Measurements from ENCODE around the gene OR13F1. TPM values are rescaled to one million over a fixed set of nuclear protein-coding genes. Genes with fewer than 3 reads are reported as not detected.

The OR13F1 gene
- total RNA-seq, 1 experiment from 2014 or later: not detected

DNA sequence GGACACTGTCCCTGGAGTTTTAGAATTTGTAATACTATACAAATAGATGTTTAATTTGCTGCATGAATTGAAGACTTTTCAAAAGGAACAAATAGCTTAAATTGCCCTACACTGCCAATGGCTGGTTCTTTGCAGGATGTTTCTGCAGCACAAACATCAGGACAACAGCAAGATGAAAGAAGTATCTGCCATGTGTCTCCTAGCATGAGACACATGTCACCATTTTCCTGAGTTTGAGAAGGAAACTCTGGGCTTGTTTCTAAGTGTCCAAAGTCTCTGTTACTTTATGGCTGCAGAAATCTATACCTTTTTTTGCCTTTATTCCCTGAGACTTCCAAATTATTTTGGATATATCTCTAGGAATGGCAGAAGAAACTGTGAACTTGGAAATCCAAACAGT, 623 bp upstream of the OR13F1 start (continued):
- TF ChIP-seq, protein P1, sequence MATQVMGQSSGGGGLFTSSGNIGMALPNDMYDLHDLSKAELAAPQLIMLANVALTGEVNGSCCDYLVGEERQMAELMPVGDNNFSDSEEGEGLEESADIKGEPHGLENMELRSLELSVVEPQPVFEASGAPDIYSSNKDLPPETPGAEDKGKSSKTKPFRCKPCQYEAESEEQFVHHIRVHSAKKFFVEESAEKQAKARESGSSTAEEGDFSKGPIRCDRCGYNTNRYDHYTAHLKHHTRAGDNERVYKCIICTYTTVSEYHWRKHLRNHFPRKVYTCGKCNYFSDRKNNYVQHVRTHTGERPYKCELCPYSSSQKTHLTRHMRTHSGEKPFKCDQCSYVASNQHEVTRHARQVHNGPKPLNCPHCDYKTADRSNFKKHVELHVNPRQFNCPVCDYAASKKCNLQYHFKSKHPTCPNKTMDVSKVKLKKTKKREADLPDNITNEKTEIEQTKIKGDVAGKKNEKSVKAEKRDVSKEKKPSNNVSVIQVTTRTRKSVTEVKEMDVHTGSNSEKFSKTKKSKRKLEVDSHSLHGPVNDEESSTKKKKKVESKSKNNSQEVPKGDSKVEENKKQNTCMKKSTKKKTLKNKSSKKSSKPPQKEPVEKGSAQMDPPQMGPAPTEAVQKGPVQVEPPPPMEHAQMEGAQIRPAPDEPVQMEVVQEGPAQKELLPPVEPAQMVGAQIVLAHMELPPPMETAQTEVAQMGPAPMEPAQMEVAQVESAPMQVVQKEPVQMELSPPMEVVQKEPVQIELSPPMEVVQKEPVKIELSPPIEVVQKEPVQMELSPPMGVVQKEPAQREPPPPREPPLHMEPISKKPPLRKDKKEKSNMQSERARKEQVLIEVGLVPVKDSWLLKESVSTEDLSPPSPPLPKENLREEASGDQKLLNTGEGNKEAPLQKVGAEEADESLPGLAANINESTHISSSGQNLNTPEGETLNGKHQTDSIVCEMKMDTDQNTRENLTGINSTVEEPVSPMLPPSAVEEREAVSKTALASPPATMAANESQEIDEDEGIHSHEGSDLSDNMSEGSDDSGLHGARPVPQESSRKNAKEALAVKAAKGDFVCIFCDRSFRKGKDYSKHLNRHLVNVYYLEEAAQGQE (IDR thresholded peaks at IDR 0.05; ENCODE audit: low read depth): no peak
- no peak for TF ChIP-seq TCF7L2 (IDR thresholded peaks at IDR 0.05; ENCODE audit: borderline replicate concordance, extremely low read depth, insufficient read depth, insufficient read length)
- TF ChIP-seq, protein P2, sequence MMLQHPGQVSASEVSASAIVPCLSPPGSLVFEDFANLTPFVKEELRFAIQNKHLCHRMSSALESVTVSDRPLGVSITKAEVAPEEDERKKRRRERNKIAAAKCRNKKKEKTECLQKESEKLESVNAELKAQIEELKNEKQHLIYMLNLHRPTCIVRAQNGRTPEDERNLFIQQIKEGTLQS (IDR thresholded peaks at IDR 0.05): no peak
- no peak for TF ChIP-seq CEBPB (IDR thresholded peaks at IDR 0.05; ENCODE audit: low read depth)

DNA sequence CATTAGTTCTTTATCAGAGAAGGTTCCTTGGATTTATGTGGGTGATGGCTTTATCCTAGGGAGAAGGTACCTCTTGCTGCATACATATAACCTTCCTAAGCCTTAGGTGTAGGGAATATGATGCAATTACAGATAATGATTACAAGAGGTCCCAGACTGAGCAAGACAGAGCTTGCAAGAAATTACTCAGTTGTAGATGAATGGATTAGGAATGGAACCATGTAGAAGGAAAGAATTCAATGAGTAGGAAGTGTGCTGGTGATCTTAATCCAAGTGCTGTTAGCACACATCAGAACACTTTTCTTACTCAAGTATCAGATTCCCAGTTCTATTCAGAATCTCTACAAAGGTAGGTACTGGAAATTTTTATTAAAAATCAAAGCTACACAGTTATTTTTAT, 2.5 kb downstream of the OR13F1 start:
- no TSS peak for BruUV-seq (replicated peaks)
- ChIA-PET RAD21 (ENCODE audit: low non-redundant PET in 1 of 2, low total read pairs in 2 of 2, uncharacterized antibody in 2 of 2, unreplicated experiment in 2 of 2) (no interaction called here), POLR2A (no interaction called here), CTCF (no interaction called here)
- Histone ChIP-seq H3K9me3 (ENCODE audit: control insufficient read depth in 1 of 2, insufficient read depth in 1 of 2, low read depth in 1 of 2, low read length in 2 of 2) (no peaks in the 10 kb centered on the region), H2AFZ (ENCODE audit: low read depth, low read length, poor library complexity, severe bottlenecking) (no peak overlapping the region), H3K27me3 (ENCODE audit: insufficient read depth, low read length) (no peaks in the 10 kb centered on the region), H3K9me2 (ENCODE audit: insufficient read depth) (no peaks in the 10 kb centered on the region), H3K9ac (ENCODE audit: low read length) (no peak overlapping the region), H3K4me1 (ENCODE audit: control insufficient read depth in 1 of 2, insufficient read depth in 2 of 2, low read length in 2 of 2) (no peaks in the 10 kb centered on the region), H3K36me3 (ENCODE audit: control insufficient read depth in 1 of 2, insufficient read depth in 2 of 2, low read length in 2 of 2) (no peaks in the 10 kb centered on the region), H3K79me2 (ENCODE audit: insufficient read depth, low read length) (no peaks in the 10 kb centered on the region), H4K20me1 (ENCODE audit: insufficient read depth) (no peaks in the 10 kb centered on the region), H3K4me2 (ENCODE audit: low read length) (no peak overlapping the region), H3K27ac (ENCODE audit: low read depth, low read length) (no peak overlapping the region), H3K4me3 (replicated peaks in 1 of 2; ENCODE audit: low read depth in 1 of 2, low read length in 2 of 2) (no peak overlapping the region)
- intact Hi-C loops (cut with micrococcal nuclease): no loop called here
- DNase-seq (ENCODE audit: low read depth, low spot score) (no peak), ATAC-seq (no peak)
- TF ChIP-seq EZH2 (IDR thresholded peaks at IDR 0.05): no peak
- TF ChIP-seq, protein P3, sequence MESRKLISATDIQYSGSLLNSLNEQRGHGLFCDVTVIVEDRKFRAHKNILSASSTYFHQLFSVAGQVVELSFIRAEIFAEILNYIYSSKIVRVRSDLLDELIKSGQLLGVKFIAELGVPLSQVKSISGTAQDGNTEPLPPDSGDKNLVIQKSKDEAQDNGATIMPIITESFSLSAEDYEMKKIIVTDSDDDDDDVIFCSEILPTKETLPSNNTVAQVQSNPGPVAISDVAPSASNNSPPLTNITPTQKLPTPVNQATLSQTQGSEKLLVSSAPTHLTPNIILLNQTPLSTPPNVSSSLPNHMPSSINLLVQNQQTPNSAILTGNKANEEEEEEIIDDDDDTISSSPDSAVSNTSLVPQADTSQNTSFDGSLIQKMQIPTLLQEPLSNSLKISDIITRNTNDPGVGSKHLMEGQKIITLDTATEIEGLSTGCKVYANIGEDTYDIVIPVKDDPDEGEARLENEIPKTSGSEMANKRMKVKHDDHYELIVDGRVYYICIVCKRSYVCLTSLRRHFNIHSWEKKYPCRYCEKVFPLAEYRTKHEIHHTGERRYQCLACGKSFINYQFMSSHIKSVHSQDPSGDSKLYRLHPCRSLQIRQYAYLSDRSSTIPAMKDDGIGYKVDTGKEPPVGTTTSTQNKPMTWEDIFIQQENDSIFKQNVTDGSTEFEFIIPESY (IDR thresholded peaks at IDR 0.05; ENCODE audit: extremely low read depth, insufficient replicate concordance, low read length): no peak
